ENCODE data around the gene NLRP6.

The NLRP6 gene

GRCh38 chr11:291281-292210, 13.3 kb downstream of the NLRP6 start:
- no peak for TF ChIP-seq GATA3 (IDR thresholded peaks at IDR 0.05; ENCODE audit: low read depth, low read length)
- TF ChIP-seq GATA2 (IDR thresholded peaks at IDR 0.05; ENCODE audit: low read depth, low read length), result no peak

GRCh38 chr11:292211-293121, 14.3 kb downstream of the NLRP6 start:
- TF ChIP-seq GATA3 (IDR thresholded peaks at IDR 0.05; ENCODE audit: low read depth, low read length) (no peak), GATA2 (IDR thresholded peaks at IDR 0.05; ENCODE audit: low read depth, low read length) (no peak)

- TF ChIP-seq GATA2 (IDR thresholded peaks at IDR 0.05; ENCODE audit: low read depth, low read length) (no peak), GATA3 (IDR thresholded peaks at IDR 0.05; ENCODE audit: low read depth, low read length) (no peak)
Measured at GRCh38 chr11:293271-293851, 15.2 kb downstream of the NLRP6 start.

- TF ChIP-seq GATA3 (IDR thresholded peaks at IDR 0.05; ENCODE audit: low read depth, low read length) (no peak), GATA2 (IDR thresholded peaks at IDR 0.05; ENCODE audit: low read depth, low read length) (no peak)
Measured at GRCh38 chr11:293852-294661, 15.8 kb downstream of the NLRP6 start.

- TF ChIP-seq GATA3 (IDR thresholded peaks at IDR 0.05; ENCODE audit: low read depth, low read length) (no peak), GATA2 (IDR thresholded peaks at IDR 0.05; ENCODE audit: low read depth, low read length) (no peak)
Measured at GRCh38 chr11:294780-295179, 16.6 kb downstream of the NLRP6 start.

- TF ChIP-seq GATA3 (IDR thresholded peaks at IDR 0.05; ENCODE audit: low read depth, low read length) (no peak), GATA2 (IDR thresholded peaks at IDR 0.05; ENCODE audit: low read depth, low read length) (no peak)
Measured at GRCh38 chr11:295351-296170, 17.4 kb downstream of the NLRP6 start.

GRCh38 chr11:296171-297050, 18.2 kb downstream of the NLRP6 start:
- no peak for TF ChIP-seq GATA3 (IDR thresholded peaks at IDR 0.05; ENCODE audit: low read depth, low read length)

- TF ChIP-seq GATA2 (IDR thresholded peaks at IDR 0.05; ENCODE audit: low read depth, low read length) (no peak), GATA3 (IDR thresholded peaks at IDR 0.05; ENCODE audit: low read depth, low read length) (no peak)
Measured at GRCh38 chr11:297051-297585, 18.9 kb downstream of the NLRP6 start.

GRCh38 chr11:297586-298405, 19.6 kb downstream of the NLRP6 start:
- TF ChIP-seq GATA3 (IDR thresholded peaks at IDR 0.05; ENCODE audit: low read depth, low read length), result no peak
- TF ChIP-seq GATA2 (IDR thresholded peaks at IDR 0.05; ENCODE audit: low read depth, low read length), result no peak

- no peak for TF ChIP-seq GATA3 (IDR thresholded peaks at IDR 0.05; ENCODE audit: low read depth, low read length)
- no peak for TF ChIP-seq GATA2 (IDR thresholded peaks at IDR 0.05; ENCODE audit: low read depth, low read length)
Measured at GRCh38 chr11:298406-299065, 20.3 kb downstream of the NLRP6 start.
